ENCODE measurements around the gene ZBTB44.

GRCh38 chr11:130260742-130261141 is 54.0 kb downstream of the ZBTB44 start:
- TF ChIP-seq ZNF70 (CRISPR knock-in tag; IDR thresholded peaks at IDR 0.05) = no peak
- no peak for TF ChIP-seq SNAI2 (CRISPR knock-in tag; IDR thresholded peaks at IDR 0.05)
